Measurements from ENCODE around the gene BRAF. TPM values are rescaled to one million over a fixed set of nuclear protein-coding genes. Genes with fewer than 3 reads are reported as not detected.

BRAF gene
- total RNA-seq, 1 experiment from 2014 or later: 15.2 TPM

- H3K36me3 ChIP-seq (ENCODE audit: low read depth, low read length): no peaks in the 10 kb centered on the region
- no peak overlapping the region for H3K9ac ChIP-seq (ENCODE audit: low read length)
- no peaks in the 10 kb centered on the region for H3K9me3 ChIP-seq (ENCODE audit: low read length)
- ATAC-seq: no peak
- no peak overlapping the region for H3K4me2 ChIP-seq (ENCODE audit: low read length)
- no peaks in the 10 kb centered on the region for H3K9me2 ChIP-seq (replicated peaks; ENCODE audit: low read length)
- H4K20me1 ChIP-seq (ENCODE audit: low read length): 0 out of 2 replicates have a peak, but pooled peaks cover 2% of the 10 kb centered on the region
- H3K27me3 ChIP-seq (ENCODE audit: low read length): no peaks in the 10 kb centered on the region
- H3K27ac ChIP-seq (ENCODE audit: low read length): no peak overlapping the region
- POLR2A ChIA-PET (ENCODE audit: unreplicated experiment): no interaction called here
- BruUV-seq (replicated peaks): no TSS peak
- H3K79me2 ChIP-seq (ENCODE audit: low read length): peaks cover 25% of the 10 kb centered on the region
- no peaks in the 10 kb centered on the region for H3K4me1 ChIP-seq (ENCODE audit: insufficient read depth, low read length)
- CTCF ChIA-PET: no interaction called here
- no peaks in the 10 kb centered on the region for H3F3A ChIP-seq (ENCODE audit: low read length, unreplicated experiment)
- no peak overlapping the region for H3K4me3 ChIP-seq (ENCODE audit: low read length)
- intact Hi-C loops (cut with micrococcal nuclease): loop anchor here (5.0 kb wide), 1 partner anchor 52 kb away; no protein-coding TSS in a partner anchor
- TF ChIP-seq EZH2 (IDR thresholded peaks at IDR 0.05; ENCODE audit: low read length, unreplicated experiment): no peak
- TF ChIP-seq, protein P1, sequence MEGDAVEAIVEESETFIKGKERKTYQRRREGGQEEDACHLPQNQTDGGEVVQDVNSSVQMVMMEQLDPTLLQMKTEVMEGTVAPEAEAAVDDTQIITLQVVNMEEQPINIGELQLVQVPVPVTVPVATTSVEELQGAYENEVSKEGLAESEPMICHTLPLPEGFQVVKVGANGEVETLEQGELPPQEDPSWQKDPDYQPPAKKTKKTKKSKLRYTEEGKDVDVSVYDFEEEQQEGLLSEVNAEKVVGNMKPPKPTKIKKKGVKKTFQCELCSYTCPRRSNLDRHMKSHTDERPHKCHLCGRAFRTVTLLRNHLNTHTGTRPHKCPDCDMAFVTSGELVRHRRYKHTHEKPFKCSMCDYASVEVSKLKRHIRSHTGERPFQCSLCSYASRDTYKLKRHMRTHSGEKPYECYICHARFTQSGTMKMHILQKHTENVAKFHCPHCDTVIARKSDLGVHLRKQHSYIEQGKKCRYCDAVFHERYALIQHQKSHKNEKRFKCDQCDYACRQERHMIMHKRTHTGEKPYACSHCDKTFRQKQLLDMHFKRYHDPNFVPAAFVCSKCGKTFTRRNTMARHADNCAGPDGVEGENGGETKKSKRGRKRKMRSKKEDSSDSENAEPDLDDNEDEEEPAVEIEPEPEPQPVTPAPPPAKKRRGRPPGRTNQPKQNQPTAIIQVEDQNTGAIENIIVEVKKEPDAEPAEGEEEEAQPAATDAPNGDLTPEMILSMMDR (conservative IDR thresholded peaks at IDR 0.05; ENCODE audit: low read depth, low read length): no peak
- no peak for TF ChIP-seq EZH2phosphoT487 (IDR thresholded peaks at IDR 0.05; ENCODE audit: borderline replicate concordance, low read length)
- DNase-seq: no peak
- no peak overlapping the region for H2AFZ ChIP-seq (ENCODE audit: low read length)
Measured at GRCh38 chr7:140864732-140865131, 60.0 kb downstream of the BRAF start.

DNA sequence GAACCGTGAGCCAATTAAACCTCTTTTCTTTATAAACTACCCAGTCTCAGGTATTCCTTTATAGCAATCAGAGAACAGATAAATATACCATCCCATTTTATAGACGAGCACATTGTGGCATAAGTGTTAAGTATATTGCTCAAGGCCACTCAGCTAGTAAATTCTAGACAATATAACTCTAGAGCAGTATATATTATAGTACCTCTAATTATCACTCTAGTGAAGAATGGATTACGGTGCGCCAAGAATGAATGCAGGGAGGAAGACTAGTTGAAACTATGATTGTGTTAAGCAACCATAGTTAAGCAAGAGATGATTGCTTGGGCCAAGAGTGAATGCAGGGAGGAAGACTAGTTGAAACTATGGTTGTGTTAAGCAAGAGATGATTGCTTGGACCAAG is 60.9 kb downstream of the BRAF start:
- Histone ChIP-seq H2AFZ (ENCODE audit: low read length) (no peak overlapping the region), H3K9me2 (replicated peaks; ENCODE audit: low read length) (no peaks in the 10 kb centered on the region), H3K4me3 (ENCODE audit: low read length) (no peak overlapping the region), H3K4me2 (ENCODE audit: low read length) (no peak overlapping the region), H3K4me1 (ENCODE audit: insufficient read depth, low read length) (no peaks in the 10 kb centered on the region), H3K79me2 (ENCODE audit: low read length) (peaks cover 25% of the 10 kb centered on the region), H3F3A (ENCODE audit: low read length, unreplicated experiment) (no peaks in the 10 kb centered on the region), H3K9ac (ENCODE audit: low read length) (no peak overlapping the region), H3K36me3 (ENCODE audit: low read depth, low read length) (no peaks in the 10 kb centered on the region), H3K27me3 (ENCODE audit: low read length) (no peaks in the 10 kb centered on the region), H3K9me3 (ENCODE audit: low read length) (no peaks in the 10 kb centered on the region), H4K20me1 (ENCODE audit: low read length) (0 out of 2 replicates have a peak, but pooled peaks cover 2% of the 10 kb centered on the region), H3K27ac (ENCODE audit: low read length) (no peak overlapping the region)
- ChIA-PET POLR2A (ENCODE audit: unreplicated experiment) (no interaction called here), CTCF (no interaction called here)
- ATAC-seq: no peak
- no peak for TF ChIP-seq EZH2phosphoT487 (IDR thresholded peaks at IDR 0.05; ENCODE audit: borderline replicate concordance, low read length)
- no peak for TF ChIP-seq EZH2 (IDR thresholded peaks at IDR 0.05; ENCODE audit: low read length, unreplicated experiment)
- TF ChIP-seq, protein P1 (conservative IDR thresholded peaks at IDR 0.05; ENCODE audit: low read depth, low read length): no peak
- no peak for DNase-seq
- intact Hi-C loops (cut with micrococcal nuclease): loop anchor here (5.0 kb wide), 1 partner anchor 52 kb away; no protein-coding TSS in a partner anchor
- no TSS peak for BruUV-seq (replicated peaks)

DNA sequence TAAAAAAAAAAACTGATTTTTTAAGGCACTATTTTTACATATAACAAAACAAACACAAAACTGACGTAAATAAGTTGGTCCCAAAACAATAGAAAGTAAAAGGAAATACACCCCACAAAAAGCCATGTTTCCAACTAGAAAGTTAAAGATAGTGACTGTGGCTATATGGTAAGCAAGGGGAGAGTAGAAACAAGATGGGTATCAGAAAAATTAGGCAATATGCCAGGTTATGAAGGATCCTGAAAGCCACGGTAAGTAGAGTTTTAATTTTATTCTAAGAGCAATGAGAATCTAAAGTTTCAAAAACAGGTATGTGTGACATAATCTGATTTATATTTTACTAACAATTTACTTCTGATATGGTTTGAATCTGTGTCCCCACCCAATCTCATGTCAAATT is 61.5 kb downstream of the BRAF start:
- Histone ChIP-seq H3K36me3 (ENCODE audit: low read depth, low read length) (no peaks in the 10 kb centered on the region), H3F3A (ENCODE audit: low read length, unreplicated experiment) (no peaks in the 10 kb centered on the region), H3K79me2 (ENCODE audit: low read length) (peaks cover 22% of the 10 kb centered on the region), H3K9me2 (replicated peaks; ENCODE audit: low read length) (no peaks in the 10 kb centered on the region), H3K27ac (ENCODE audit: low read length) (no peak overlapping the region), H3K9me3 (ENCODE audit: low read length) (no peaks in the 10 kb centered on the region), H3K4me1 (ENCODE audit: insufficient read depth, low read length) (no peaks in the 10 kb centered on the region), H3K4me3 (ENCODE audit: low read length) (no peak overlapping the region), H3K4me2 (ENCODE audit: low read length) (no peak overlapping the region), H3K27me3 (ENCODE audit: low read length) (no peaks in the 10 kb centered on the region), H2AFZ (ENCODE audit: low read length) (no peak overlapping the region), H3K9ac (ENCODE audit: low read length) (no peak overlapping the region), H4K20me1 (ENCODE audit: low read length) (0 out of 2 replicates have a peak, but pooled peaks cover 2% of the 10 kb centered on the region)
- TF ChIP-seq, protein P1 (conservative IDR thresholded peaks at IDR 0.05; ENCODE audit: low read depth, low read length): no peak
- no peak for TF ChIP-seq EZH2 (IDR thresholded peaks at IDR 0.05; ENCODE audit: low read length, unreplicated experiment)
- no peak for TF ChIP-seq EZH2phosphoT487 (IDR thresholded peaks at IDR 0.05; ENCODE audit: borderline replicate concordance, low read length)
- CTCF ChIA-PET: no interaction called here
- no TSS peak for BruUV-seq (replicated peaks)
- ATAC-seq: no peak
- no peak for DNase-seq
- POLR2A ChIA-PET (ENCODE audit: unreplicated experiment): no interaction called here
- intact Hi-C loops (cut with micrococcal nuclease): loop anchor here (5.0 kb wide), 1 partner anchor 51 kb away; no protein-coding TSS in a partner anchor

All from PC-3 (cell line).